Erythroblast (primary cell): ENCODE data around the gene MAPK7.

ENCODE experiments used
- GATA1 ChIP-seq: IDR thresholded peaks from 2 replicates; pipeline ENCODE4 v1.6.1; 2011; ENCODE audit warnings: low read depth, mild to moderate bottlenecking, control low read depth, low read length, moderate library complexity
- POLR2A ChIP-seq: IDR thresholded peaks from 2 replicates; pipeline ENCODE4 v1.6.1; 2011; ENCODE audit warnings: mild to moderate bottlenecking, low read length

GRCh38 chr17:19332371-19333131 is 45.7 kb upstream of the MAPK7 start:
- TF ChIP-seq POLR2A (no peak), GATA1 (no peak)
